Stimulated activated CD8-positive, alpha-beta memory T cell treated with anti-CD3 and anti-CD28 coated beads, Interleukin-7, amount 100 ng/mL, for 48 hours (primary cell): ENCODE results near the gene ECI2.
"Not testable (repeated sequence)": the region's sequence is repeated elsewhere in the genome, so short reads cannot be mapped to it uniquely, and the experiment has no call there.

Experiments used
- DNase-seq, 2 donors: peaks; one replicate each; pipeline ENCODE4 v3.0.0-alpha.2; 2020; ENCODE audit warnings: low read depth in 1 of 2; ENCODE audit errors: extremely low read depth in 1 of 2

ECI2 gene

GRCh38 chr6:4103929-4104328 is 31.4 kb downstream of the ECI2 start:
- DNase-seq, result no peak

GRCh38 chr6:4102687-4103244 is 32.6 kb downstream of the ECI2 start:
- no peak for DNase-seq

- DNase-seq, result no peak
These were observed 34.1 kb downstream of the ECI2 start for GRCh38 chr6:4101298-4101697.

- DNase-seq, result no peak
These were observed 34.7 kb downstream of the ECI2 start for GRCh38 chr6:4100655-4101054.

- no peak for DNase-seq
These were observed 42.1 kb downstream of the ECI2 start for GRCh38 chr6:4093288-4093687.

- no peak for DNase-seq
These were observed 43.4 kb downstream of the ECI2 start for GRCh38 chr6:4091941-4092340.

- DNase-seq, result not testable (repeated sequence)
These were observed 45.3 kb downstream of the ECI2 start for GRCh38 chr6:4090043-4090442.

- DNase-seq, result no peak
These were observed 46.7 kb downstream of the ECI2 start for GRCh38 chr6:4088704-4089103.

GRCh38 chr6:4085332-4085700 is 50.1 kb downstream of the ECI2 start:
- DNase-seq, result no peak

GRCh38 chr6:4084444-4085331 is 50.7 kb downstream of the ECI2 start:
- no peak for DNase-seq

GRCh38 chr6:4078691-4079471 is 56.5 kb downstream of the ECI2 start, which contains the start of gene FAM217A:
TSS of gene FAM217A (minus strand) at chr6:4079137. CDS start at chr6:4077414, 1,723 bp downstream.
- no peak for DNase-seq

- DNase-seq, result no peak
These were observed 60.7 kb downstream of the ECI2 start for GRCh38 chr6:4074478-4075235.

GRCh38 chr6:4071330-4071729 is 64.0 kb downstream of the ECI2 start:
- no peak for DNase-seq

- DNase-seq, result no peak
These were observed 66.2 kb downstream of the ECI2 start for GRCh38 chr6:4069199-4069598.

GRCh38 chr6:4067673-4068072 is 67.7 kb downstream of the ECI2 start:
- no peak for DNase-seq

GRCh38 chr6:4066029-4066755 is 69.2 kb downstream of the ECI2 start:
- DNase-seq, result no peak
